Left lung (tissue), 10 donors: ENCODE measurements around the gene EHD2. TPM values are rescaled to one million over a fixed set of nuclear protein-coding genes. Genes with fewer than 3 reads are reported as not detected.

ENCODE experiments used
- ATAC-seq: fragments of 200-7000 bp; cut with Tn5 transposase; one replicate; pipeline ENCODE4 v1.9.1; 2020; ENCODE audit warnings: moderate library complexity
- DNase-seq, 4 donors: peaks; one replicate each; pipeline ENCODE4 v3.0.0-alpha.2; 2013 to 2020
- H3K27ac ChIP-seq, 2 donors: fragments of 200-600 bp; sonication (generic) in 1 of 2; one replicate each; pipeline versions ENCODE4 v1.5.0 to v1.8.0; 2020 to 2021
- H3K27me3 ChIP-seq, 2 donors: fragments of 200-600 bp; sonication (generic) in 1 of 2; one replicate each; pipeline versions ENCODE4 v1.5.0 to v1.8.0; 2020 to 2021
- H3K36me3 ChIP-seq, 2 donors: fragments of 200-600 bp; sonication (generic) in 1 of 2; one replicate each; pipeline versions ENCODE4 v1.5.0 to v1.8.0; 2020 to 2021
- H3K4me1 ChIP-seq, 2 donors: fragments of 200-600 bp; one replicate each; pipeline ENCODE4 v1.8.0; 2021
- H3K4me3 ChIP-seq, 2 donors: fragments of 200-600 bp; sonication (generic) in 1 of 2; one replicate each; pipeline versions ENCODE4 v1.5.0 to v1.8.0; 2020 to 2021; ENCODE audit warnings: mild to moderate bottlenecking in 1 of 2
- H3K9me3 ChIP-seq, 2 donors: fragments of 200-600 bp; sonication (generic) in 1 of 2; one replicate each; pipeline versions ENCODE4 v1.5.0 to v1.8.0; 2020 to 2021
- CTCF ChIP-seq, 2 donors: fragments of 200-600 bp; sonication (generic) in 1 of 2; IDR thresholded peaks; one replicate each; pipeline versions ENCODE4 v1.5.0 to v1.8.0; 2021; ENCODE audit warnings: antibody characterized with exemption in 2 of 2
- intact Hi-C, 2 donors: fragments of 100-400 bp; cut with DNase I; formaldehyde crosslinking; loops; one replicate each; pipeline versions ENCODE4 v1.11.2 to v1.14.2; 2022
- polyA plus RNA-seq, 6 donors: library from polyadenylated mRNA; unstranded; fragments of 120-200 nt; gene quantifications; one replicate each; pipeline ENCODE4 v1.2.1, GENCODE V29; 2013; ENCODE audit not compliant: insufficient read length in 6 of 6
- total RNA-seq, 2 donors: library from RNA; stranded (reverse); fragmentation: NEBNext Ultra II Directional; extraction: Animal tissue kit (Norgen Biotek cat#: 25700); gene quantifications; one replicate each; pipeline ENCODE4 v1.2.1, GENCODE V29; 2021
- donor health status: DM: no; HTN: yes; CAD: no.
- donor health status: DM: no; HTN: no; CAD: no.

Gene EHD2
- total and polyA plus RNA-seq, 8 donors, result 97.3 to 263 (median 130) TPM

- Histone ChIP-seq H3K4me1 (peaks cover 10 to 36% of the 10 kb centered on the region in 2 donors), H3K27ac (no peak overlapping the region), H3K27me3 (no peaks in the 10 kb centered on the region), H3K9me3 (no peaks in the 10 kb centered on the region), H3K36me3 (peaks cover 3 to 77% of the 10 kb centered on the region in 2 donors), H3K4me3 (no peak overlapping the region)
- TF ChIP-seq CTCF (IDR thresholded peaks at IDR 0.05), result no peak
- ATAC-seq (no peak), DNase-seq (no peak)
- intact Hi-C loops, result no loop called here
Observed at GRCh38 chr19:47749326-47749725, 36.1 kb downstream of the EHD2 start.

- no peaks in the 10 kb centered on the region for H3K27me3 ChIP-seq
- intact Hi-C loops, result no loop called here
- no peak for DNase-seq
Observed at GRCh38 chr19:47750752-47751151, 37.5 kb downstream of the EHD2 start.

GRCh38 chr19:47752440-47753211, 39.4 kb downstream of the EHD2 start:
- Histone ChIP-seq H3K4me1 (peaks cover 0 to 9% of the 10 kb centered on the region in 2 donors), H3K27me3 (no peaks in the 10 kb centered on the region), H3K4me3 (no peak overlapping the region), H3K36me3 (peaks cover 3 to 100% of the 10 kb centered on the region in 2 donors), H3K27ac (no peak overlapping the region), H3K9me3 (no peaks in the 10 kb centered on the region)
- no peak for TF ChIP-seq CTCF (IDR thresholded peaks at IDR 0.05)
- DNase-seq (no peak), ATAC-seq (no peak)
- intact Hi-C loops, result no loop called here

More at GRCh38 chr19:47750752-47751151, 37.5 kb downstream of the EHD2 start:
- Histone ChIP-seq H3K36me3 (peaks cover 3 to 92% of the 10 kb centered on the region in 2 donors), H3K4me1 (peaks cover 9 to 28% of the 10 kb centered on the region in 2 donors), H3K27ac (no peak overlapping the region), H3K9me3 (no peaks in the 10 kb centered on the region), H3K4me3 (no peak overlapping the region)
- no peak for ATAC-seq
- TF ChIP-seq CTCF (IDR thresholded peaks at IDR 0.05), result no peak

GRCh38 chr19:47754206-47755064, 41.2 kb downstream of the EHD2 start:
- ATAC-seq, result no peak
- no peak for DNase-seq
- no peak overlapping the region for H3K4me3 ChIP-seq
- H3K9me3 ChIP-seq, result no peaks in the 10 kb centered on the region
- no peak for TF ChIP-seq CTCF (IDR thresholded peaks at IDR 0.05)
- H3K36me3 ChIP-seq, result peaks cover 3 to 100% of the 10 kb centered on the region in 2 donors
- H3K4me1 ChIP-seq, result no peaks in the 10 kb centered on the region
- H3K27ac ChIP-seq, result no peak overlapping the region
- no peaks in the 10 kb centered on the region for H3K27me3 ChIP-seq
- intact Hi-C loops, result no loop called here
